Loucy (cell line): ENCODE data around the gene PTPN2.

Source experiments
- H2AFZ ChIP-seq: fragments of 200-600 bp; sonication (generic); 2 replicates; pipeline ENCODE4 v1.6.0; 2016; ENCODE audit warnings: antibody characterized with exemption, mild to moderate bottlenecking, low read length, moderate library complexity
- H3F3A ChIP-seq: fragments of 200-600 bp; 2 replicates; pipeline ENCODE4 v1.6.0; 2016; ENCODE audit warnings: antibody characterized with exemption, low read depth, mild to moderate bottlenecking
- H3K27me3 ChIP-seq: fragments of 200-600 bp; sonication (generic); 2 replicates; pipeline ENCODE4 v1.6.1; 2014; ENCODE audit warnings: low read length, mild to moderate bottlenecking; ENCODE audit not compliant: insufficient read depth, poor library complexity, severe bottlenecking
- H3K36me3 ChIP-seq: fragments of 200-600 bp; sonication (generic); 2 replicates; pipeline ENCODE4 v1.6.1; 2016; ENCODE audit warnings: low read length; ENCODE audit not compliant: insufficient read depth
- H3K4me1 ChIP-seq: fragments of 200-600 bp; sonication (generic); 2 replicates; pipeline ENCODE4 v1.5.1; 2014; ENCODE audit warnings: low read length, mild to moderate bottlenecking; ENCODE audit not compliant: insufficient read depth, poor library complexity, severe bottlenecking
- H3K4me2 ChIP-seq: fragments of 200-600 bp; sonication (generic); 2 replicates; pipeline ENCODE4 v1.6.0; 2014; ENCODE audit warnings: antibody characterized with exemption, low read length, low read depth, mild to moderate bottlenecking; ENCODE audit not compliant: poor library complexity, severe bottlenecking
- H3K4me3 ChIP-seq: fragments of 200-600 bp; sonication (generic); 2 replicates; pipeline ENCODE4 v1.5.1; 2014; ENCODE audit warnings: low read length, mild to moderate bottlenecking, mixed read lengths; ENCODE audit not compliant: poor library complexity, severe bottlenecking
- H3K79me2 ChIP-seq: fragments of 200-600 bp; sonication (generic); 2 replicates; pipeline ENCODE4 v1.6.1; 2014; ENCODE audit warnings: low read length; ENCODE audit not compliant: insufficient read depth
- H3K9ac ChIP-seq: fragments of 200-600 bp; sonication (generic); 2 replicates; pipeline ENCODE4 v1.6.0; 2014; ENCODE audit warnings: mild to moderate bottlenecking, low read depth, low read length, moderate library complexity; ENCODE audit not compliant: poor library complexity, severe bottlenecking
- H3K9me2 ChIP-seq: fragments of 200-600 bp; sonication (generic); replicated peaks from 2 replicates; pipeline ENCODE4 v1.6.1; 2016; ENCODE audit warnings: low read depth, low read length, mixed read lengths
- H3K9me3 ChIP-seq: fragments of 200-600 bp; sonication (generic); 2 replicates; pipeline ENCODE4 v1.6.1; 2014; ENCODE audit warnings: mild to moderate bottlenecking, antibody characterized with exemption, low read length, low read depth; ENCODE audit not compliant: insufficient read depth
- H4K20me1 ChIP-seq: fragments of 200-600 bp; sonication (generic); 2 replicates; pipeline ENCODE4 v1.6.0; 2014; ENCODE audit warnings: antibody characterized with exemption, low read length, mild to moderate bottlenecking; ENCODE audit not compliant: insufficient read depth, poor library complexity, severe bottlenecking
- EZH2phosphoT487 ChIP-seq: fragments of 200-600 bp; IDR thresholded peaks from 2 replicates; pipeline ENCODE4 v1.6.1; 2018; ENCODE audit warnings: antibody characterized with exemption, mild to moderate bottlenecking, moderate library complexity, borderline replicate concordance
- TF ChIP-seq, protein P1 (sequence below): fragments of 200-600 bp; sonication (generic); conservative IDR thresholded peaks from 2 replicates; pipeline ENCODE4 v1.5.1; 2014; ENCODE audit warnings: mild to moderate bottlenecking, antibody characterized with exemption, low read length

The PTPN2 gene

DNA sequence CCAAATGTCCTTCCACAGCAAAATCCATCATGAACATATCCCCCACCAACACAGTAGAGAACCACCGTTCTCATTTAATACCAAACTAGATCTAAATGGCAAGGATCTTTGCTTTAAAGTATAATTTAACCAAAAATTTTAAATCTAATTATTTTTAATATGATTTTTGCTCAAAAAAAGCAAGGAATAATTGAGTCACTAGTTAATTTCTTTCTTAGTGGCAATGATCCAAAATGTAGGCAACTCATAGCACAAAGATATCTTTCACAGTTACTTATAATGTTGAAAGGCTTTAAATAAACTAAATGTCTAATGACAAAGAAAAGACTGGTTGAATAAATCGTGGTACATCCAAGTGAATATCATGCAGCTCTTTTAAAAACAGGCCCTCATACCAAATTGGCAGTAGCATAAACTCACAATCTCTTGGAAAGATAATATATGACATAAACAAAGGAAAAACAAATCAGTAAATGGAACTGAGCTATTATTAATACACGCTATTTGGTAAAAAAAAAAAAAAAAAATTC, 20.3 kb downstream of the PTPN2 start:
- no peak overlapping the region for H3K4me2 ChIP-seq
- H3K79me2 ChIP-seq = peaks cover 93% of the 10 kb centered on the region
- no peak overlapping the region for H3K9ac ChIP-seq
- H3K9me3 ChIP-seq = no peaks in the 10 kb centered on the region
- H2AFZ ChIP-seq = no peak overlapping the region
- no peaks in the 10 kb centered on the region for H3K27me3 ChIP-seq
- H3K4me3 ChIP-seq = no peak overlapping the region
- H3K4me1 ChIP-seq = peaks cover 16% of the 10 kb centered on the region
- 0 out of 2 replicates have a peak, but pooled peaks cover 3% of the 10 kb centered on the region for H3F3A ChIP-seq
- no peak for TF ChIP-seq EZH2phosphoT487
- TF ChIP-seq, protein P1, sequence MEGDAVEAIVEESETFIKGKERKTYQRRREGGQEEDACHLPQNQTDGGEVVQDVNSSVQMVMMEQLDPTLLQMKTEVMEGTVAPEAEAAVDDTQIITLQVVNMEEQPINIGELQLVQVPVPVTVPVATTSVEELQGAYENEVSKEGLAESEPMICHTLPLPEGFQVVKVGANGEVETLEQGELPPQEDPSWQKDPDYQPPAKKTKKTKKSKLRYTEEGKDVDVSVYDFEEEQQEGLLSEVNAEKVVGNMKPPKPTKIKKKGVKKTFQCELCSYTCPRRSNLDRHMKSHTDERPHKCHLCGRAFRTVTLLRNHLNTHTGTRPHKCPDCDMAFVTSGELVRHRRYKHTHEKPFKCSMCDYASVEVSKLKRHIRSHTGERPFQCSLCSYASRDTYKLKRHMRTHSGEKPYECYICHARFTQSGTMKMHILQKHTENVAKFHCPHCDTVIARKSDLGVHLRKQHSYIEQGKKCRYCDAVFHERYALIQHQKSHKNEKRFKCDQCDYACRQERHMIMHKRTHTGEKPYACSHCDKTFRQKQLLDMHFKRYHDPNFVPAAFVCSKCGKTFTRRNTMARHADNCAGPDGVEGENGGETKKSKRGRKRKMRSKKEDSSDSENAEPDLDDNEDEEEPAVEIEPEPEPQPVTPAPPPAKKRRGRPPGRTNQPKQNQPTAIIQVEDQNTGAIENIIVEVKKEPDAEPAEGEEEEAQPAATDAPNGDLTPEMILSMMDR = no peak
- no peaks in the 10 kb centered on the region for H3K36me3 ChIP-seq
- H4K20me1 ChIP-seq = peaks cover 10% of the 10 kb centered on the region
- no peaks in the 10 kb centered on the region for H3K9me2 ChIP-seq

DNA sequence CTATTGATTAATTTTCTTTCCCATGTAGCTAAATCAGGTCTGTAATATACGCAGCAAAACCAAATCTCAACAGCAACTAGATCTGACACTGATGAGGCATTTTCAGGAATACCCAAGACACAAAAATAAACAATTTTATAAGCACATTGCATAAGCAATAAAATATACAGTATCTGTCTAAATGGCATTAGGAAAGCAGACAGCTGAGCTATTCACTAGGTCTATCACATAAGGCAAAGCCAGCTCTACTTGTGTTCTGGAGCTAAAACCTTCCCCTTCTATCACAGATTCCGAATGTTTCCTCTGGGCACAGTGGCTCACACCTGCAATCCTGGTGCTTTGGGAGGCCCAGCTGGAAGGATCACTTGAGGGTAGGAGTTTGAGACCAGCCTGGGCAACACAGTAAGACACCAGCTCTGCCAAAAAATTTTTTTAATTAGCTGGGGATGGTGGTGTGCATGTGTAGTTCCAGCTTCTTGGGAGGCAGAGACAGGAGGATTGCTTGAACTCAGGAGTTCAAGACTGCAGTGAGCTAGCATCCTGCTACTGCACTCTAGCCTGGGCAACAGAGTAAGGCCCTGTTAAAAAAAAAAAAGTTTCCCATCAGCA, 21.1 kb downstream of the PTPN2 start:
- peaks cover 19% of the 10 kb centered on the region for H3K4me1 ChIP-seq
- H3K9ac ChIP-seq = no peak overlapping the region
- H3K36me3 ChIP-seq = no peaks in the 10 kb centered on the region
- H3K4me2 ChIP-seq = no peak overlapping the region
- TF ChIP-seq, protein P1 = no peak
- no peak for TF ChIP-seq EZH2phosphoT487
- H4K20me1 ChIP-seq = peaks cover 10% of the 10 kb centered on the region
- no peaks in the 10 kb centered on the region for H3K27me3 ChIP-seq
- H3K79me2 ChIP-seq = peaks cover 86% of the 10 kb centered on the region
- no peak overlapping the region for H3K4me3 ChIP-seq
- no peaks in the 10 kb centered on the region for H3K9me2 ChIP-seq
- no peaks in the 10 kb centered on the region for H3K9me3 ChIP-seq
- 0 out of 2 replicates have a peak, but pooled peaks cover 3% of the 10 kb centered on the region for H3F3A ChIP-seq
- H2AFZ ChIP-seq = no peak overlapping the region

DNA sequence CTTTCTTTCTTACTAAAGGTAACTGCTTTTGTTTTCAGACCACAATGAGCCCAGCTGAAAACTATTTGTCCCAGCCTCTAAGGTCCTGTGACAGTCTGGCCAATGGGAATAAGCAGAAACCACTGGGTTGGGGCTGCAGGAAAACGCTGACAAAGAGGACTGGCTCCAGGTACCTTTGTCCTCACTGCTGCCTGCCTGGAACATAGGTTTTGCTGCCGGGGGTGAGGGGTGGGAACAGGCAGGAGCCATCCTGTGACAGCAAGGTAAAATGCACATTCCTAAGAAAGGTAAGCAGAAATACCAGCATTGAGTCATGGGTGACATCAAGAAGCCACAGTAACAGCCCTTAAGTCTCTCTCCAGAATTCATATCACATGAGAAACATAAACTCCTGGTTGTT, 21.6 kb downstream of the PTPN2 start:
- TF ChIP-seq, protein P1 = no peak
- TF ChIP-seq EZH2phosphoT487 = no peak
- Histone ChIP-seq H3K4me3 (no peak overlapping the region), H3K9me2 (no peaks in the 10 kb centered on the region), H3K9ac (no peak overlapping the region), H3F3A (peaks cover 4% of the 10 kb centered on the region; the same call in 1 of the 2 replicates), H3K4me1 (peaks cover 24% of the 10 kb centered on the region), H3K79me2 (peaks cover 81% of the 10 kb centered on the region), H3K27me3 (no peaks in the 10 kb centered on the region), H3K36me3 (no peaks in the 10 kb centered on the region), H3K4me2 (no peak overlapping the region), H4K20me1 (peaks cover 8% of the 10 kb centered on the region), H3K9me3 (no peaks in the 10 kb centered on the region), H2AFZ (no peak overlapping the region)
